Measurements from ENCODE around the gene CRADD. TPM values are rescaled to one million over a fixed set of nuclear protein-coding genes. Genes with fewer than 3 reads are reported as not detected.
"Not testable (repeated sequence)": the region's sequence is repeated elsewhere in the genome, so short reads cannot be mapped to it uniquely, and the experiment has no call there.

Gene CRADD
- total RNA-seq, 1 donor: 12.5 TPM

GRCh38 chr12:93777254-93777653, 100.1 kb downstream of the CRADD start:
- peak; percentile 78 for DNase-seq (ENCODE audit: low read depth)
- no peak for TF ChIP-seq CTCF (IDR thresholded peaks at IDR 0.05; ENCODE audit: insufficient read depth, low read depth, low read length)
- no peak overlapping the region for H3K4me3 ChIP-seq (ENCODE audit: low read depth, low read length)

GRCh38 chr12:93778306-93778705, 101.1 kb downstream of the CRADD start:
- DNase-seq (ENCODE audit: low read depth): peak; percentile 89
- H3K4me3 ChIP-seq (ENCODE audit: low read depth, low read length): no peak overlapping the region
- no peak for TF ChIP-seq CTCF (IDR thresholded peaks at IDR 0.05; ENCODE audit: insufficient read depth, low read depth, low read length)

GRCh38 chr12:93778766-93779165, 101.6 kb downstream of the CRADD start:
- TF ChIP-seq CTCF (IDR thresholded peaks at IDR 0.05; ENCODE audit: insufficient read depth, low read depth, low read length): no peak

GRCh38 chr12:93780101-93780641, 103.0 kb downstream of the CRADD start:
- no peak for TF ChIP-seq CTCF (IDR thresholded peaks at IDR 0.05; ENCODE audit: insufficient read depth, low read depth, low read length)
- peak; percentile 90 for DNase-seq (ENCODE audit: low read depth)
- no peak overlapping the region for H3K4me3 ChIP-seq (ENCODE audit: low read depth, low read length)

More at GRCh38 chr12:93778766-93779165, 101.6 kb downstream of the CRADD start:
- DNase-seq (ENCODE audit: low read depth): no peak
- H3K4me3 ChIP-seq (ENCODE audit: low read depth, low read length): no peak overlapping the region

GRCh38 chr12:93780886-93781285, 103.7 kb downstream of the CRADD start:
- DNase-seq (ENCODE audit: low read depth); H3K4me3 ChIP-seq (ENCODE audit: low read depth, low read length): not testable (repeated sequence)

- not testable (repeated sequence) for H3K4me3 ChIP-seq (ENCODE audit: low read depth, low read length); DNase-seq (ENCODE audit: low read depth)
Measured at GRCh38 chr12:93781961-93782360, 104.8 kb downstream of the CRADD start.

GRCh38 chr12:93782853-93783252, 105.7 kb downstream of the CRADD start:
- H3K4me3 ChIP-seq (ENCODE audit: low read depth, low read length): no peak overlapping the region
- DNase-seq (ENCODE audit: low read depth): no peak
- no peak for TF ChIP-seq CTCF (IDR thresholded peaks at IDR 0.05; ENCODE audit: insufficient read depth, low read depth, low read length)

- DNase-seq (ENCODE audit: low read depth): peak; percentile 33
- no peak for TF ChIP-seq CTCF (IDR thresholded peaks at IDR 0.05; ENCODE audit: insufficient read depth, low read depth, low read length)
- no peak overlapping the region for H3K4me3 ChIP-seq (ENCODE audit: low read depth, low read length)
Measured at GRCh38 chr12:93783832-93784231, 106.7 kb downstream of the CRADD start.
